ENCODE measurements around the gene CAPN14.

CAPN14 gene

DNA sequence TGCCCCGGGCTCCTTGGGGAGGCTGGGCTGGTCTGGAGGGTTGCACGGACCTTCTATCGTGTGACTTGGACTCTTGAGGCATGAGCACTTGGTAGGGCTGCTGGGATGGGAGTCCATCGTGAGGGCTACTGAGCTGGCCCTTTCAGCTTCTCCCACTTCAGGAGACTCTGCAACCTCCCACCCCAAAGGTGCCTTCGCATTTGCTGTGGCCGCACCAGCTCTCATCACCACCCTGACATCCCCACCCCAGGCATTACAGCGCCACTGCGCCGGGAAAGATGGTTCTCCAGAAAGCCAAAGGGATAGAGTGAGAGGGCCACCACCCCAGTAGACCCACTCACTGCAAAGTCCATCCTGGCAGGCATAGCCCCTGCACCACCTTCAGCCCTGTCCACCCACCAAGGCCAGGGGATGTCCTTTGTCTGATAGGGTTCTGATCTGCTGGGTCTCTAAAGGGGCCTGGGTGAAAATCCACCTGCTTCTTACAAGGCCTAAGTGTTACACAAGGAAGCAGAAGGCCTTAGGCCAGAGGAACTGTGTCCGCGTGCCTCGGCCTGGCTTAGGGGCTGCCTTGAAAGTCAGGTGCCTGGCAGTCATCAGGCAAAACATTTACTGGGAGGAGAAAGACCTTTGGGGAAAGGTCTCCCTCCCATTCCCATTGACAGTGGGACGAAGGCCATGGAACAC is 21.7 kb upstream of the CAPN14 start:
- ChIA-PET POLR2A (no interaction called here), CTCF (interaction anchor here (1.4 kb wide), 1 partner anchor 95 kb away, joined by 5 read pairs; no protein-coding TSS in a partner anchor)
- Histone ChIP-seq H3K36me3 (ENCODE audit: control insufficient read depth in 2 of 2, insufficient read depth in 1 of 2, low read length in 2 of 2) (peaks cover 0 to 2% of the 10 kb centered on the region in 2 experiments; a peak in 2 of 3 replicates), H3K4me1 (ENCODE audit: control insufficient read depth, insufficient read depth, low read length) (0 out of 2 replicates have a peak, but pooled peaks cover 2% of the 10 kb centered on the region), H3K4me3 (ENCODE audit: low read depth, low read length) (no peak overlapping the region), H3K27ac (ENCODE audit: extremely low read depth, low read depth, low read length) (no peak overlapping the region), H3K9me3 (ENCODE audit: control insufficient read depth, insufficient read depth, low read depth, low read length) (no peaks in the 10 kb centered on the region)
- TF ChIP-seq GLIS1 (tag by site-specific recombination; IDR thresholded peaks at IDR 0.05) (no peak), ZNF23 (tag by site-specific recombination; IDR thresholded peaks at IDR 0.05; ENCODE audit: borderline replicate concordance) (no peak), ZNF239 (tag by site-specific recombination; IDR thresholded peaks at IDR 0.05) (no peak), KLF10 (tag by site-specific recombination; IDR thresholded peaks at IDR 0.05) (no peak), ZNF223 (tag by site-specific recombination; IDR thresholded peaks at IDR 0.05) (no peak), ZNF571 (tag by site-specific recombination; IDR thresholded peaks at IDR 0.05) (no peak), ZNF549 (tag by site-specific recombination; IDR thresholded peaks at IDR 0.05) (no peak), MYNN (tag by site-specific recombination; IDR thresholded peaks at IDR 0.05; ENCODE audit: borderline replicate concordance) (no peak), TCF7L2 (IDR thresholded peaks at IDR 0.05; ENCODE audit: borderline replicate concordance, low read depth, low read length) (no peak), ZXDB (tag by site-specific recombination; IDR thresholded peaks at IDR 0.05) (no peak), EGR2 (tag by site-specific recombination; IDR thresholded peaks at IDR 0.05; ENCODE audit: low read depth) (no peak), KLF7 (tag by site-specific recombination; IDR thresholded peaks at IDR 0.05; ENCODE audit: borderline replicate concordance) (no peak)
- TF ChIP-seq, protein P1, sequence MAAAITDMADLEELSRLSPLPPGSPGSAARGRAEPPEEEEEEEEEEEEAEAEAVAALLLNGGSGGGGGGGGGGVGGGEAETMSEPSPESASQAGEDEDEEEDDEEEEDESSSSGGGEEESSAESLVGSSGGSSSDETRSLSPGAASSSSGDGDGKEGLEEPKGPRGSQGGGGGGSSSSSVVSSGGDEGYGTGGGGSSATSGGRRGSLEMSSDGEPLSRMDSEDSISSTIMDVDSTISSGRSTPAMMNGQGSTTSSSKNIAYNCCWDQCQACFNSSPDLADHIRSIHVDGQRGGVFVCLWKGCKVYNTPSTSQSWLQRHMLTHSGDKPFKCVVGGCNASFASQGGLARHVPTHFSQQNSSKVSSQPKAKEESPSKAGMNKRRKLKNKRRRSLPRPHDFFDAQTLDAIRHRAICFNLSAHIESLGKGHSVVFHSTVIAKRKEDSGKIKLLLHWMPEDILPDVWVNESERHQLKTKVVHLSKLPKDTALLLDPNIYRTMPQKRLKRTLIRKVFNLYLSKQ (tag by site-specific recombination; IDR thresholded peaks at IDR 0.05; ENCODE audit: borderline replicate concordance) = no peak
- TF ChIP-seq, protein P2, sequence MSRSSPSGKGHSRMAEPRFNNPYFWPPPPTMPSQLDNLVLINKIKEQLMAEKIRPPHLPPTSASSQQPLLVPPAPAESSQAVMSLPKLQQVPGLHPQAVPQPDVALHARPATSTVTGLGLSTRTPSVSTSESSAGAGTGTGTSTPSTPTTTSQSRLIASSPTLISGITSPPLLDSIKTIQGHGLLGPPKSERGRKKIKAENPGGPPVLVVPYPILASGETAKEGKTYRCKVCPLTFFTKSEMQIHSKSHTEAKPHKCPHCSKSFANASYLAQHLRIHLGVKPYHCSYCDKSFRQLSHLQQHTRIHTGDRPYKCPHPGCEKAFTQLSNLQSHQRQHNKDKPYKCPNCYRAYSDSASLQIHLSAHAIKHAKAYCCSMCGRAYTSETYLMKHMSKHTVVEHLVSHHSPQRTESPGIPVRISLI (tag by site-specific recombination; IDR thresholded peaks at IDR 0.05) = no peak
- TF ChIP-seq, protein P3, sequence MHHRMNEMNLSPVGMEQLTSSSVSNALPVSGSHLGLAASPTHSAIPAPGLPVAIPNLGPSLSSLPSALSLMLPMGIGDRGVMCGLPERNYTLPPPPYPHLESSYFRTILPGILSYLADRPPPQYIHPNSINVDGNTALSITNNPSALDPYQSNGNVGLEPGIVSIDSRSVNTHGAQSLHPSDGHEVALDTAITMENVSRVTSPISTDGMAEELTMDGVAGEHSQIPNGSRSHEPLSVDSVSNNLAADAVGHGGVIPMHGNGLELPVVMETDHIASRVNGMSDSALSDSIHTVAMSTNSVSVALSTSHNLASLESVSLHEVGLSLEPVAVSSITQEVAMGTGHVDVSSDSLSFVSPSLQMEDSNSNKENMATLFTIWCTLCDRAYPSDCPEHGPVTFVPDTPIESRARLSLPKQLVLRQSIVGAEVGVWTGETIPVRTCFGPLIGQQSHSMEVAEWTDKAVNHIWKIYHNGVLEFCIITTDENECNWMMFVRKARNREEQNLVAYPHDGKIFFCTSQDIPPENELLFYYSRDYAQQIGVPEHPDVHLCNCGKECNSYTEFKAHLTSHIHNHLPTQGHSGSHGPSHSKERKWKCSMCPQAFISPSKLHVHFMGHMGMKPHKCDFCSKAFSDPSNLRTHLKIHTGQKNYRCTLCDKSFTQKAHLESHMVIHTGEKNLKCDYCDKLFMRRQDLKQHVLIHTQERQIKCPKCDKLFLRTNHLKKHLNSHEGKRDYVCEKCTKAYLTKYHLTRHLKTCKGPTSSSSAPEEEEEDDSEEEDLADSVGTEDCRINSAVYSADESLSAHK (tag by site-specific recombination; IDR thresholded peaks at IDR 0.05) = no peak
- TF ChIP-seq, protein P4, sequence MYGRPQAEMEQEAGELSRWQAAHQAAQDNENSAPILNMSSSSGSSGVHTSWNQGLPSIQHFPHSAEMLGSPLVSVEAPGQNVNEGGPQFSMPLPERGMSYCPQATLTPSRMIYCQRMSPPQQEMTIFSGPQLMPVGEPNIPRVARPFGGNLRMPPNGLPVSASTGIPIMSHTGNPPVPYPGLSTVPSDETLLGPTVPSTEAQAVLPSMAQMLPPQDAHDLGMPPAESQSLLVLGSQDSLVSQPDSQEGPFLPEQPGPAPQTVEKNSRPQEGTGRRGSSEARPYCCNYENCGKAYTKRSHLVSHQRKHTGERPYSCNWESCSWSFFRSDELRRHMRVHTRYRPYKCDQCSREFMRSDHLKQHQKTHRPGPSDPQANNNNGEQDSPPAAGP (tag by site-specific recombination; IDR thresholded peaks at IDR 0.05) = no peak

DNA sequence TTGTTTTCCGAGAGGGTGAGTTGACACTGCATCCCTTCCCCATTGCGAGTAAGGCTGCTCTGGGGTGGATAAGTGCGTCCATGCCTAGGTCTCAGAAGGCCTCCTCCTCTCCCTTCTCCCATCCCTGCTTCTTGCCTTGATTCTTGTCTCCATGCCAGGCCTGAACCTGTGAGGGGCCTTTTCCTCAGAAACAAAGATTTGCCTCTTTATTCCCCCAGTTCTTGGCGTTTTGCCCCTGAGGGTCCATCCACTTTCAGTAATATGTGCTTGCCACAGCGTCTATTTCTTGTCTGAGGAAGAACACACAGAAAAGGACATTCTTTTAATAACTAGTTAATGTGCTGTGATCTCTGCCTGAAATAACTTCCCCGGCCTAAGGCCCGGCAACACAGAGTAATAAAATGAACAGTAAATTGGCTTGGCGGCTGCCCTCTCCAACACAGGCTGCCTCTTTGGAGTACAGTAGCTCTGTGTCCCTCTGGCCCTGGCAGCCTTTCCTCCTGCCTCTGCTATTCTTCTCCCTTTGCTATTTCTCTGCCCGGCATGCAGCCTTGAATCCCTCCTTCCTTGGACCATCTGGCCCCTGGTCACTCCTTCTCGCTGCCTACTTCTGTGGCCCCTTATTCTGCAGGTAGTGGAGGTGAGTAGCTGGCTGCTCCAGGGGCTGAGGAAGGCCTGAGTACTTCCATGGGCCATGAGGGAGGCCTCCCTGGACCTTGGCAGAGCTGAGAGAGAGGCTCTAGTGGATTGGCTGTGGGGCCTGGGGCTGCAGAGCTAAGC is 21.0 kb upstream of the CAPN14 start:
- H3K9me3 ChIP-seq (ENCODE audit: control insufficient read depth, insufficient read depth, low read depth, low read length) = no peaks in the 10 kb centered on the region
- H3K4me3 ChIP-seq (ENCODE audit: low read depth, low read length) = no peak overlapping the region
- POLR2A ChIA-PET = no interaction called here
- H3K4me1 ChIP-seq (ENCODE audit: control insufficient read depth, insufficient read depth, low read length) = 0 out of 2 replicates have a peak, but pooled peaks cover 2% of the 10 kb centered on the region
- H3K36me3 ChIP-seq (ENCODE audit: control insufficient read depth in 2 of 2, insufficient read depth in 1 of 2, low read length in 2 of 2) = no peaks in the 10 kb centered on the region; a peak in 1 of 3 replicates
- no peak overlapping the region for H3K27ac ChIP-seq (ENCODE audit: extremely low read depth, low read depth, low read length)
- CTCF ChIA-PET = interaction anchor here (1.4 kb wide), 1 partner anchor 96 kb away, joined by 5 read pairs; no protein-coding TSS in a partner anchor
- no peak for TF ChIP-seq ZFP41 (tag by site-specific recombination; IDR thresholded peaks at IDR 0.05; ENCODE audit: borderline replicate concordance)
- TF ChIP-seq, protein P5, sequence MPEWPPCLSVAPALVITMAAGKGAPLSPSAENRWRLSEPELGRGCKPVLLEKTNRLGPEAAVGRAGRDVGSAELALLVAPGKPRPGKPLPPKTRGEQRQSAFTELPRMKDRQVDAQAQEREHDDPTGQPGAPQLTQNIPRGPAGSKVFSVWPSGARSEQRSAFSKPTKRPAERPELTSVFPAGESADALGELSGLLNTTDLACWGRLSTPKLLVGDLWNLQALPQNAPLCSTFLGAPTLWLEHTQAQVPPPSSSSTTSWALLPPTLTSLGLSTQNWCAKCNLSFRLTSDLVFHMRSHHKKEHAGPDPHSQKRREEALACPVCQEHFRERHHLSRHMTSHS (tag by site-specific recombination; IDR thresholded peaks at IDR 0.05) = no peak
- no peak for TF ChIP-seq GLI4 (tag by site-specific recombination; IDR thresholded peaks at IDR 0.05)
- no peak for TF ChIP-seq HOXC10 (CRISPR knock-in tag; IDR thresholded peaks at IDR 0.05)
- TF ChIP-seq, protein P6, sequence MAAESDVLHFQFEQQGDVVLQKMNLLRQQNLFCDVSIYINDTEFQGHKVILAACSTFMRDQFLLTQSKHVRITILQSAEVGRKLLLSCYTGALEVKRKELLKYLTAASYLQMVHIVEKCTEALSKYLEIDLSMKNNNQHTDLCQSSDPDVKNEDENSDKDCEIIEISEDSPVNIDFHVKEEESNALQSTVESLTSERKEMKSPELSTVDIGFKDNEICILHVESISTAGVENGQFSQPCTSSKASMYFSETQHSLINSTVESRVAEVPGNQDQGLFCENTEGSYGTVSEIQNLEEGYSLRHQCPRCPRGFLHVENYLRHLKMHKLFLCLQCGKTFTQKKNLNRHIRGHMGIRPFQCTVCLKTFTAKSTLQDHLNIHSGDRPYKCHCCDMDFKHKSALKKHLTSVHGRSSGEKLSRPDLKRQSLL (tag by site-specific recombination; IDR thresholded peaks at IDR 0.05) = no peak
- no peak for TF ChIP-seq IKZF3 (tag by site-specific recombination; IDR thresholded peaks at IDR 0.05)
- no peak for TF ChIP-seq ZNF558 (tag by site-specific recombination; IDR thresholded peaks at IDR 0.05)
- no peak for TF ChIP-seq ZNF843 (tag by site-specific recombination; IDR thresholded peaks at IDR 0.05)
- TF ChIP-seq, protein P7, sequence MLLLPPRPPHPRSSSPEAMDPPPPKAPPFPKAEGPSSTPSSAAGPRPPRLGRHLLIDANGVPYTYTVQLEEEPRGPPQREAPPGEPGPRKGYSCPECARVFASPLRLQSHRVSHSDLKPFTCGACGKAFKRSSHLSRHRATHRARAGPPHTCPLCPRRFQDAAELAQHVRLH (tag by site-specific recombination; IDR thresholded peaks at IDR 0.05) = no peak
